ENCODE measurements around the gene BEST3. TPM values are rescaled to one million over a fixed set of nuclear protein-coding genes. Genes with fewer than 3 reads are reported as not detected.
"Not testable (repeated sequence)": the region's sequence is repeated elsewhere in the genome, so short reads cannot be mapped to it uniquely, and the experiment has no call there.

Gene BEST3
- total RNA-seq, 1 donor from 2014 or later: 0.80 TPM

GRCh38 chr12:69608114-69608513 lies 91.0 kb downstream of the BEST3 start:
- intact Hi-C loops (cut with micrococcal nuclease): no loop called here

GRCh38 chr12:69604275-69604674 lies 94.8 kb downstream of the BEST3 start:
- not testable (repeated sequence) for H3K27me3 ChIP-seq (ENCODE audit: low read depth)

More at GRCh38 chr12:69608114-69608513, 91.0 kb downstream of the BEST3 start:
- Histone ChIP-seq H3K36me3 (peaks cover 5% of the 10 kb centered on the region), H3K27ac (replicated peaks) (peak overlapping the region; percentile 83), H3K4me3 (peak overlapping the region; percentile 67), H3K4me1 (peaks cover 23% of the 10 kb centered on the region), H3K9me3 (replicated peaks) (no peaks in the 10 kb centered on the region), H3K27me3 (ENCODE audit: low read depth) (no peaks in the 10 kb centered on the region)
- no peak for TF ChIP-seq CTCF (IDR thresholded peaks at IDR 0.05; ENCODE audit: borderline replicate concordance)
- no peak for DNase-seq

More at GRCh38 chr12:69604275-69604674, 94.8 kb downstream of the BEST3 start:
- DNase-seq; intact Hi-C loops (cut with micrococcal nuclease); H3K9me3 ChIP-seq (replicated peaks); H3K27ac ChIP-seq (replicated peaks); H3K4me3 ChIP-seq: not testable (repeated sequence)
- H3K4me1 ChIP-seq: peaks cover 35% of the 10 kb centered on the region
- H3K36me3 ChIP-seq: peaks cover 42% of the 10 kb centered on the region

Other genes starting within 250 kb of the BEST3 start
- 18.2 TPM for gene FRS2, start 228.9 kb downstream of the BEST3 start, total RNA-seq
- 91.7 TPM for gene CCT2, start 113.8 kb downstream of the BEST3 start, total RNA-seq
- 43.8 TPM for gene LRRC10, start 88.4 kb downstream of the BEST3 start, total RNA-seq
- gene RAB3IP, start 39.6 kb upstream of the BEST3 start, total RNA-seq: 23.0 TPM
- 0.14 TPM for gene MYRFL, start 125.9 kb upstream of the BEST3 start, total RNA-seq

All from left ventricle myocardium inferior (tissue), 1 donor.